IPS-20b (cell line): ENCODE data around the gene PSG4.
"Not testable (repeated sequence)": the region's sequence is repeated elsewhere in the genome, so short reads cannot be mapped to it uniquely, and the experiment has no call there.

ENCODE experiments used
- H3K27ac ChIP-seq: one replicate; pipeline ENCODE4 v1.5.1; 2013; ENCODE audit warnings: low read length
- H3K27me3 ChIP-seq: 2 replicates; pipeline ENCODE4 v1.6.1; 2013; ENCODE audit warnings: mild to moderate bottlenecking, low read length, inconsistent platforms; ENCODE audit not compliant: insufficient read depth
- H3K36me3 ChIP-seq: 2 replicates; pipeline ENCODE4 v1.6.1; 2013; ENCODE audit warnings: low read depth, mild to moderate bottlenecking, inconsistent platforms, low read length, moderate library complexity; ENCODE audit not compliant: insufficient read depth
- H3K4me1 ChIP-seq: 2 replicates; pipeline ENCODE4 v1.6.1; 2013; ENCODE audit warnings: mild to moderate bottlenecking, control low read depth, inconsistent platforms, low read length, moderate library complexity; ENCODE audit not compliant: insufficient read depth
- H3K4me3 ChIP-seq: 2 replicates; pipeline ENCODE4 v1.5.1; 2013; ENCODE audit warnings: mild to moderate bottlenecking, low read length, inconsistent platforms
- H3K9ac ChIP-seq: 2 replicates; pipeline ENCODE4 v1.6.1; 2013; ENCODE audit warnings: low read depth, mild to moderate bottlenecking, inconsistent platforms, low read length, moderate library complexity
- H3K9me3 ChIP-seq: 2 replicates; pipeline ENCODE4 v1.6.1; 2013; ENCODE audit warnings: mild to moderate bottlenecking, low read depth, low read length, inconsistent platforms; ENCODE audit not compliant: insufficient read depth

The PSG4 gene

GRCh38 chr19:43194397-43194796 lies 11.0 kb downstream of the PSG4 start:
- not testable (repeated sequence) for H3K27ac ChIP-seq, H3K4me1 ChIP-seq, H3K4me3 ChIP-seq, H3K9ac ChIP-seq, H3K36me3 ChIP-seq, H3K27me3 ChIP-seq, H3K9me3 ChIP-seq

GRCh38 chr19:43192381-43193155 lies 12.9 kb downstream of the PSG4 start:
- H3K27ac ChIP-seq, H3K4me3 ChIP-seq, H3K4me1 ChIP-seq, H3K9ac ChIP-seq, H3K27me3 ChIP-seq, H3K9me3 ChIP-seq, H3K36me3 ChIP-seq: not testable (repeated sequence)

- H3K36me3 ChIP-seq, H3K9ac ChIP-seq, H3K27me3 ChIP-seq, H3K4me1 ChIP-seq, H3K4me3 ChIP-seq, H3K27ac ChIP-seq, H3K9me3 ChIP-seq: not testable (repeated sequence)
These were observed 17.3 kb downstream of the PSG4 start for GRCh38 chr19:43188092-43188491.

- not testable (repeated sequence) for H3K9me3 ChIP-seq, H3K27me3 ChIP-seq, H3K4me1 ChIP-seq, H3K9ac ChIP-seq, H3K27ac ChIP-seq, H3K36me3 ChIP-seq, H3K4me3 ChIP-seq
These were observed 19.0 kb downstream of the PSG4 start, which contains the start of gene PSG5 for GRCh38 chr19:43186311-43186935. Gene PSG5, minus strand, starts transcription at chr19:43186536. Its CDS starts 131 bp downstream, at chr19:43186405.

- not testable (repeated sequence) for H3K9me3 ChIP-seq, H3K27me3 ChIP-seq, H3K4me1 ChIP-seq, H3K9ac ChIP-seq, H3K4me3 ChIP-seq, H3K36me3 ChIP-seq, H3K27ac ChIP-seq
These were observed 23.3 kb downstream of the PSG4 start for GRCh38 chr19:43181869-43182771.

- H3K9me3 ChIP-seq, H3K4me3 ChIP-seq, H3K27me3 ChIP-seq, H3K9ac ChIP-seq, H3K36me3 ChIP-seq, H3K27ac ChIP-seq, H3K4me1 ChIP-seq: not testable (repeated sequence)
These were observed 25.8 kb downstream of the PSG4 start for GRCh38 chr19:43179569-43180147.

- not testable (repeated sequence) for H3K27me3 ChIP-seq, H3K9ac ChIP-seq, H3K27ac ChIP-seq, H3K9me3 ChIP-seq, H3K4me3 ChIP-seq, H3K36me3 ChIP-seq, H3K4me1 ChIP-seq
These were observed 26.9 kb downstream of the PSG4 start for GRCh38 chr19:43178577-43178976.

GRCh38 chr19:43165906-43166305 lies 39.5 kb downstream of the PSG4 start:
- not testable (repeated sequence) for H3K9me3 ChIP-seq, H3K36me3 ChIP-seq, H3K27ac ChIP-seq

GRCh38 chr19:43163135-43163534 lies 42.3 kb downstream of the PSG4 start:
- H3K9me3 ChIP-seq, H3K36me3 ChIP-seq, H3K4me3 ChIP-seq, H3K27me3 ChIP-seq, H3K9ac ChIP-seq, H3K4me1 ChIP-seq, H3K27ac ChIP-seq: not testable (repeated sequence)

More at GRCh38 chr19:43165906-43166305, 39.5 kb downstream of the PSG4 start:
- H3K4me3 ChIP-seq, H3K27me3 ChIP-seq, H3K4me1 ChIP-seq, H3K9ac ChIP-seq: not testable (repeated sequence)

GRCh38 chr19:43162261-43162660 lies 43.2 kb downstream of the PSG4 start:
- H3K27me3 ChIP-seq, H3K9me3 ChIP-seq, H3K27ac ChIP-seq, H3K9ac ChIP-seq, H3K4me1 ChIP-seq, H3K36me3 ChIP-seq, H3K4me3 ChIP-seq: not testable (repeated sequence)

GRCh38 chr19:43152214-43152613 lies 53.2 kb downstream of the PSG4 start:
- no peak overlapping the region for H3K4me3 ChIP-seq
- no peaks in the 10 kb centered on the region for H3K36me3 ChIP-seq
- no peaks in the 10 kb centered on the region for H3K4me1 ChIP-seq
- H3K9me3 ChIP-seq, result no peaks in the 10 kb centered on the region
- H3K27ac ChIP-seq, result no peak overlapping the region
- H3K27me3 ChIP-seq, result no peaks in the 10 kb centered on the region
- no peak overlapping the region for H3K9ac ChIP-seq
